ENCODE data around the gene FOXN4. TPM values are rescaled to one million over a fixed set of nuclear protein-coding genes. Genes with fewer than 3 reads are reported as not detected.

FOXN4 gene
- total RNA-seq, 2 donors from 2014 or later: not detected

GRCh38 chr12:109295764-109296425 lies 13.2 kb downstream of the FOXN4 start:
- H3K27me3 ChIP-seq: no peaks in the 10 kb centered on the region
- H3K9me3 ChIP-seq: no peaks in the 10 kb centered on the region
- peaks cover 4% of the 10 kb centered on the region for H3K4me1 ChIP-seq
- no peak overlapping the region for H3K4me3 ChIP-seq
- no peak overlapping the region for H3K9ac ChIP-seq (ENCODE audit: low read depth in 2 of 2, low read length in 2 of 2)
- no peaks in the 10 kb centered on the region for H3K36me3 ChIP-seq
- intact Hi-C loops (cut with DNase I): no loop called here
- no peak overlapping the region for H3K27ac ChIP-seq
- no peak for DNase-seq
- TF ChIP-seq CTCF (IDR thresholded peaks at IDR 0.05): no peak

GRCh38 chr12:109294286-109294796 lies 14.7 kb downstream of the FOXN4 start:
- no peak overlapping the region for H3K27ac ChIP-seq
- H3K36me3 ChIP-seq: no peaks in the 10 kb centered on the region
- intact Hi-C loops (cut with DNase I): no loop called here
- H3K4me3 ChIP-seq: no peak overlapping the region
- DNase-seq: no peak
- H3K27me3 ChIP-seq: no peaks in the 10 kb centered on the region
- H3K4me1 ChIP-seq: peaks cover 4% of the 10 kb centered on the region
- H3K9ac ChIP-seq (ENCODE audit: low read depth in 2 of 2, low read length in 2 of 2): no peak overlapping the region
- no peak for TF ChIP-seq CTCF (IDR thresholded peaks at IDR 0.05)
- H3K9me3 ChIP-seq: no peaks in the 10 kb centered on the region

DNA sequence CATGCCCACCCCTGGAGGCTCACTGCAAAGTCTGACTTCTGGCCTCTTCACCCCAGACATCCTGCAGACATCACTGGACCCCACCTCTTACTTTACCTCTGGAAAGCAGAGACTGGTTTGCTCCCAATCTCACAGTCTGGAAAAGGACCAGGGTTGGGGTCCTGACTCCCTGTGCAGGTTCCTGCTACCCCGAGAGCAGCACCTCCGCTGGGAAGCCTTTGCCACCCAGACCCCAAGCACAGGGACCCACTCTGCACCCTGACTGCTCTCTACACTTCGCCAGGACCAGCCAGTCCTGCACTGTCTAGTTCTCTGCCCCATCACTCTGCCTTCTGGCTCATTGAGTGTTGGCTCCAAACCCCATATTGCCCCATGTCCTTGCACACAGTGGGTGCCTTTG lies 16.0 kb downstream of the FOXN4 start:
- no peak overlapping the region for H3K9ac ChIP-seq (ENCODE audit: low read depth in 2 of 2, low read length in 2 of 2)
- intact Hi-C loops (cut with DNase I): no loop called here
- no peaks in the 10 kb centered on the region for H3K27me3 ChIP-seq
- TF ChIP-seq CTCF (IDR thresholded peaks at IDR 0.05): no peak
- H3K4me3 ChIP-seq: no peak overlapping the region
- peaks cover 4% of the 10 kb centered on the region for H3K4me1 ChIP-seq
- H3K27ac ChIP-seq: no peak overlapping the region
- H3K9me3 ChIP-seq: no peaks in the 10 kb centered on the region
- no peaks in the 10 kb centered on the region for H3K36me3 ChIP-seq
- no peak for DNase-seq

DNA sequence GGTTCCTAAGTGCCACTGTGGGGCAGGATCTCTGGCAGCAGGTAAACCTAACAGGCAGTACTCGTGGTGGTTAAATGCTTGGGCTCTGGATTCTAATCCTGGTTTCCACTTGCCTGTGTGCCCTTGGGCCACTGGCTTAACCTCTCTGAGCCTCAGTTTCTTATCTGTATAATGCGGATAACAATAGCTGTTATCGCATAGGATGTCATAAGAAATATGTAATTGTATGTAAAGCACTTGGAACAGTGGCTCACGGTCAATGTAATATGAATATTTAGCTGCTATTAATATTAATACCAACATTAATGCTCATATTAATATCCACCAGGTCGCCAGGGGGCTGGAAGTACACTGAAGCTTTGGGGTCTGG lies 16.8 kb downstream of the FOXN4 start:
- H3K9ac ChIP-seq (ENCODE audit: low read depth in 2 of 2, low read length in 2 of 2): no peak overlapping the region
- no peak for DNase-seq
- peaks cover 4% of the 10 kb centered on the region for H3K4me1 ChIP-seq
- no peaks in the 10 kb centered on the region for H3K27me3 ChIP-seq
- no peak overlapping the region for H3K27ac ChIP-seq
- H3K9me3 ChIP-seq: no peaks in the 10 kb centered on the region
- H3K36me3 ChIP-seq: no peaks in the 10 kb centered on the region
- intact Hi-C loops (cut with DNase I): no loop called here
- no peak for TF ChIP-seq CTCF (IDR thresholded peaks at IDR 0.05)
- H3K4me3 ChIP-seq: no peak overlapping the region

DNA sequence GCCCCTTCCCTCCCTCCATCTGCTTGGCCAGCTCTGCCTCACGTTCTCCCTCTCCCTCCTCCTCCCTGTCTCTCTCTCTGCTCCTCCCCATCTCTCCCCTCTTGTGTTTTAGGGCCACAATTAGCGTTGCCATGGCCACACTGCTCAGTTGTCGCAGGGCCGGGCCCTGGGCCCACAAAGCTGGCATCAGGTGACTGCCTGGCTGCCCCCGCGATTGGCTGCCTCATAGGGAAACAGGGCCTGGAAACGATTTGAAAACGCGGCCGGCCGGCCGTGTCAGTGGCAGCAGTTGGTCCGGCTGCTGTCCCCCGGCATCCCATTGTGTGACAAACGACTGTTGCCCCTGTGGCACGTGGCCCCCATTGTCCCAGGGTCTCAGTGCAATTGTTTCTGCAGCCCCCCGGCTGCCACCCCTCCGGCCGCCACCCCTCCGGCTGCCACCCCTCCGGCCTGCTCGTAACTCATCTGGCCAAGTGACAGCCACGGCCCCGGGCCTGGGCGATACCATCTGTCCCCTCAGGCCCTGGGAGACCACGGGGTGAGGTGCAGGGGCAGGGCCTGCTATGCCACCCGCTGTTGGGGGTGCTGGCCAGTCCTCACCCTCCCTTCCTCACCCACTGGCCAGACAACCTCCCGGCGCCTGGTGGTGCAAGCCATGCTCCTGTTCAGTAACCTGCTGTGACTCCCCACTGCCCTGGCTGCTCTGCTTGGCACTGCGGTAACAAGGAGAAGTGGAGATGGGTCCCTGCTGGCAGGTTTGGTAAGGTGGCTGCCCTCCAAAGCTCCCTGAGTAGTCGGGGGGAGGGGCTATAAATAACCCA lies 17.4 kb downstream of the FOXN4 start:
- Histone ChIP-seq H3K27me3 (no peaks in the 10 kb centered on the region), H3K27ac (no peak overlapping the region), H3K9me3 (no peaks in the 10 kb centered on the region), H3K4me3 (peak overlapping the region; percentile 19), H3K36me3 (no peaks in the 10 kb centered on the region), H3K4me1 (peaks cover 4% of the 10 kb centered on the region), H3K9ac (ENCODE audit: low read depth in 2 of 2, low read length in 2 of 2) (peak overlapping the region in 1 of 2 donors; percentile 3)
- no peak for TF ChIP-seq CTCF (IDR thresholded peaks at IDR 0.05)
- DNase-seq: peak; percentile 69
- intact Hi-C loops (cut with DNase I): no loop called here
